GM21390 (cell line): ENCODE measurements around the gene AADACL4.
"Not testable (repeated sequence)": the region's sequence is repeated elsewhere in the genome, so short reads cannot be mapped to it uniquely, and the experiment has no call there.

ENCODE experiments used
- ATAC-seq: cut with Tn5 transposase; IDR thresholded peaks from one replicate; pipeline ENCODE4 v1.9.1; 2021; ENCODE audit not compliant: unreplicated experiment

Gene AADACL4

GRCh38 chr1:12709696-12710095 is 65.8 kb downstream of the AADACL4 start:
- no peak for ATAC-seq

GRCh38 chr1:12711536-12711935 is 67.7 kb downstream of the AADACL4 start:
- ATAC-seq = no peak

- no peak for ATAC-seq
These were observed 68.2 kb downstream of the AADACL4 start for GRCh38 chr1:12712076-12712475.

- no peak for ATAC-seq
These were observed 69.0 kb downstream of the AADACL4 start for GRCh38 chr1:12712929-12713328.

- ATAC-seq = not testable (repeated sequence)
These were observed 69.8 kb downstream of the AADACL4 start for GRCh38 chr1:12713651-12714050.

- ATAC-seq = no peak
These were observed 71.0 kb downstream of the AADACL4 start for GRCh38 chr1:12714710-12715475.

GRCh38 chr1:12715896-12716437 is 72.1 kb downstream of the AADACL4 start, which contains the start of gene AADACL3:
Gene AADACL3, plus strand, starts transcription at chr1:12716110. Its CDS starts 67 bp downstream, at chr1:12716177.
- no peak for ATAC-seq
